Right ventricle myocardium inferior (tissue), 1 donor: ENCODE results near the gene KRTAP19-1. TPM values are rescaled to one million over a fixed set of nuclear protein-coding genes. Genes with fewer than 3 reads are reported as not detected.
"Not testable (repeated sequence)": the region's sequence is repeated elsewhere in the genome, so short reads cannot be mapped to it uniquely, and the experiment has no call there.

ENCODE experiments used
- ATAC-seq: fragments of 200-7000 bp; cut with Tn5 transposase; one replicate; pipeline ENCODE4 v1.9.1; 2020; ENCODE audit warnings: mild to moderate bottlenecking, moderate library complexity
- DNase-seq: peaks from one replicate; pipeline ENCODE4 v3.0.0; 2021; ENCODE audit errors: missing footprints
- intact Hi-C: fragments of 100-400 bp; cut with DNase I; formaldehyde crosslinking; loops from one replicate; pipeline ENCODE4 v1.11.0; 2022
- long read RNA-seq: library from polyadenylated mRNA; unstranded; transcript quantifications from one replicate; pipeline ENCODE4 v2.0.0, GENCODE V29; 2021
- total RNA-seq: library from RNA; stranded (reverse); fragmentation: NEBNext Ultra II Directional; extraction: Animal tissue kit (Norgen Biotek cat#: 25700); gene quantifications from one replicate; pipeline ENCODE4 v1.2.1, GENCODE V29; 2021
- donor health status: DM: no; HTN: yes; CAD: no; lungs with severe emphysema.

Gene KRTAP19-1
- not detected for total RNA-seq
- long read RNA-seq = 0 reads

- no peak for ATAC-seq
- no peak for DNase-seq
- intact Hi-C loops = loop anchor here (5.0 kb wide), 1 partner anchor 87 kb away; no protein-coding TSS in a partner anchor
Observed at GRCh38 chr21:30480145-30480544, at the start of gene KRTAP19-1. Gene KRTAP19-1 (minus strand): TSS chr21:30480367. CDS start chr21:30480317, 50 bp downstream.

GRCh38 chr21:30518876-30519275, 38.7 kb upstream of the KRTAP19-1 start:
- intact Hi-C loops = no loop called here
- no peak for ATAC-seq
- no peak for DNase-seq

- intact Hi-C loops = no loop called here
- ATAC-seq = no peak
- no peak for DNase-seq
Observed at GRCh38 chr21:30515681-30516080, 35.5 kb upstream of the KRTAP19-1 start.

GRCh38 chr21:30505621-30506205, 25.5 kb upstream of the KRTAP19-1 start:
- ATAC-seq, DNase-seq, intact Hi-C loops: not testable (repeated sequence)

- DNase-seq (no peak), ATAC-seq (no peak)
- intact Hi-C loops = no loop called here
Observed at GRCh38 chr21:30502041-30502440, 21.9 kb upstream of the KRTAP19-1 start, which contains the start of gene KRTAP19-5. Gene KRTAP19-5 (minus strand): TSS chr21:30502141. CDS start chr21:30502090, 51 bp downstream.

- intact Hi-C loops = no loop called here
- DNase-seq = no peak
- ATAC-seq = no peak
Observed at GRCh38 chr21:30497065-30497464, 16.9 kb upstream of the KRTAP19-1 start, which contains the start of gene KRTAP19-4. Gene KRTAP19-4 (minus strand): TSS chr21:30497165. CDS start chr21:30497110, 55 bp downstream.

- intact Hi-C loops = no loop called here
- DNase-seq = no peak
- ATAC-seq = no peak
Observed at GRCh38 chr21:30491963-30492428, 11.8 kb upstream of the KRTAP19-1 start, which contains the start of gene KRTAP19-3. Gene KRTAP19-3 (minus strand): TSS chr21:30492013. CDS start chr21:30491957, 56 bp downstream.

- ATAC-seq (no peak), DNase-seq (no peak)
- intact Hi-C loops = no loop called here
Observed at GRCh38 chr21:30487336-30487735, 7.2 kb upstream of the KRTAP19-1 start, which contains the start of gene KRTAP19-2. Gene KRTAP19-2 (minus strand): TSS chr21:30487436. CDS start chr21:30487348, 88 bp downstream.

GRCh38 chr21:30486180-30486579, 6.0 kb upstream of the KRTAP19-1 start:
- ATAC-seq (no peak), DNase-seq (no peak)
- intact Hi-C loops = no loop called here

GRCh38 chr21:30482130-30482529, 2.0 kb upstream of the KRTAP19-1 start:
- intact Hi-C loops = loop anchor here (5.0 kb wide), 1 partner anchor 85 kb away; no protein-coding TSS in a partner anchor
- DNase-seq (no peak), ATAC-seq (no peak)

- ATAC-seq (no peak), DNase-seq (no peak)
- intact Hi-C loops = no loop called here
Observed at GRCh38 chr21:30479259-30479658, 908 bp downstream of the KRTAP19-1 start.

GRCh38 chr21:30478004-30478403, 2.2 kb downstream of the KRTAP19-1 start:
- intact Hi-C loops = no loop called here
- DNase-seq (no peak), ATAC-seq (no peak)

- intact Hi-C loops = no loop called here
- DNase-seq (no peak), ATAC-seq (no peak)
Observed at GRCh38 chr21:30468900-30469714, 11.1 kb downstream of the KRTAP19-1 start.

- ATAC-seq (no peak), DNase-seq (no peak)
Observed at GRCh38 chr21:30463713-30464112, 16.5 kb downstream of the KRTAP19-1 start.

GRCh38 chr21:30448514-30448913, 31.7 kb downstream of the KRTAP19-1 start:
- DNase-seq (no peak), ATAC-seq (no peak)
- intact Hi-C loops = loop anchor here (10.0 kb wide), 1 partner anchor 636 kb away; no protein-coding TSS in a partner anchor

More at GRCh38 chr21:30463713-30464112, 16.5 kb downstream of the KRTAP19-1 start:
- intact Hi-C loops = no loop called here

- intact Hi-C loops = loop anchor here (10.0 kb wide), 1 partner anchor 638 kb away; no protein-coding TSS in a partner anchor
- DNase-seq = no peak
- no peak for ATAC-seq
Observed at GRCh38 chr21:30447056-30447455, 33.1 kb downstream of the KRTAP19-1 start.

GRCh38 chr21:30444204-30444603, 36.0 kb downstream of the KRTAP19-1 start:
- DNase-seq (no peak), ATAC-seq (no peak)
- intact Hi-C loops = loop anchor here (5.0 to 10.0 kb wide), 2 partner anchors 288 to 641 kb away; no protein-coding TSS in a partner anchor

GRCh38 chr21:30443226-30443625, 36.9 kb downstream of the KRTAP19-1 start:
- DNase-seq (no peak), ATAC-seq (no peak)
- intact Hi-C loops = loop anchor here (5.0 to 10.0 kb wide), 2 partner anchors 289 to 642 kb away; no protein-coding TSS in a partner anchor

- ATAC-seq (no peak), DNase-seq (no peak)
- intact Hi-C loops = loop anchor here (5.0 to 10.0 kb wide), 2 partner anchors 292 to 645 kb away; no protein-coding TSS in a partner anchor
Observed at GRCh38 chr21:30439975-30440374, 40.2 kb downstream of the KRTAP19-1 start, which contains the start of gene KRTAP15-1. Gene KRTAP15-1 (plus strand): TSS chr21:30440275. CDS start chr21:30440328, 53 bp downstream.
